GM23338 (cell line): Measurements from ENCODE around the gene PRKAR1B. TPM values are rescaled to one million over a fixed set of nuclear protein-coding genes. Genes with fewer than 3 reads are reported as not detected.

ENCODE experiments used
- ATAC-seq: fragments of 200-7000 bp; cut with Tn5 transposase; 3 replicates; pipeline ENCODE4 v1.9.1; 2020
- DNase-seq: peaks from one replicate; pipeline ENCODE4 v3.0.0-alpha.2; 2015; ENCODE audit warnings: low spot score
- H2AFZ ChIP-seq: fragments of 200-600 bp; sonication (generic); 2 replicates; pipeline ENCODE4 v1.8.0; 2016; ENCODE audit warnings: antibody characterized with exemption, mild to moderate bottlenecking, moderate library complexity
- H3F3A ChIP-seq: fragments of 200-600 bp; sonication (generic); replicated peaks from 2 replicates; pipeline ENCODE4 v1.8.0; 2017; ENCODE audit warnings: antibody characterized with exemption, mixed run types, low read depth
- H3K27ac ChIP-seq: fragments of 200-600 bp; sonication (generic); 2 replicates; pipeline ENCODE4 v1.6.1; 2016; ENCODE audit warnings: low read depth
- H3K27me3 ChIP-seq: fragments of 200-600 bp; sonication (generic); 2 replicates; pipeline ENCODE4 v1.8.0; 2016; ENCODE audit warnings: mild to moderate bottlenecking, mixed run types, moderate library complexity; ENCODE audit not compliant: insufficient read depth
- H3K36me3 ChIP-seq: fragments of 200-600 bp; sonication (generic); 2 replicates; pipeline ENCODE4 v1.8.0; 2016; ENCODE audit warnings: mild to moderate bottlenecking; ENCODE audit not compliant: insufficient read depth
- H3K4me1 ChIP-seq: fragments of 200-600 bp; sonication (generic); 2 replicates; pipeline ENCODE4 v1.8.0; 2016; ENCODE audit warnings: mild to moderate bottlenecking, moderate library complexity; ENCODE audit not compliant: insufficient read depth
- H3K4me2 ChIP-seq: fragments of 200-600 bp; sonication (generic); 2 replicates; pipeline ENCODE4 v1.7.1; 2017; ENCODE audit warnings: mixed run types
- H3K4me3 ChIP-seq: fragments of 200-600 bp; sonication (generic); 2 replicates; pipeline ENCODE4 v1.6.1; 2016; ENCODE audit warnings: mixed run types
- H3K79me2 ChIP-seq: fragments of 200-600 bp; sonication (generic); replicated peaks from 2 replicates; pipeline ENCODE4 v1.8.0; 2017; ENCODE audit warnings: mild to moderate bottlenecking; ENCODE audit not compliant: insufficient read depth
- H3K9me2 ChIP-seq: fragments of 200-600 bp; sonication (generic); 2 replicates; pipeline ENCODE4 v1.8.0; 2017; ENCODE audit not compliant: insufficient read depth
- H4K20me1 ChIP-seq: fragments of 200-600 bp; sonication (generic); replicated peaks from 2 replicates; pipeline ENCODE4 v1.8.0; 2017; ENCODE audit warnings: mild to moderate bottlenecking; ENCODE audit not compliant: insufficient read depth
- H3K27ac Mint-ChIP-seq: 2 replicates; pipeline ENCODE4 v1.8.0; 2020; ENCODE audit warnings: inconsistent platforms, mild to moderate bottlenecking, moderate library complexity, mixed read lengths
- H3K27me3 Mint-ChIP-seq: 3 replicates; pipeline ENCODE4 v1.8.0; 2022; ENCODE audit warnings: low read depth, mild to moderate bottlenecking, moderate library complexity, mixed read lengths, inconsistent platforms; ENCODE audit not compliant: insufficient read depth, poor library complexity
- H3K36me3 Mint-ChIP-seq: 3 replicates; pipeline ENCODE4 v1.8.0; 2021; ENCODE audit warnings: low read depth, mild to moderate bottlenecking, inconsistent platforms, moderate library complexity, mixed read lengths
- H3K4me1 Mint-ChIP-seq: 3 replicates; pipeline ENCODE4 v1.8.0; 2020; ENCODE audit warnings: mild to moderate bottlenecking, inconsistent platforms, mixed read lengths
- H3K4me3 Mint-ChIP-seq: 3 replicates; pipeline ENCODE4 v1.8.0; 2021; ENCODE audit warnings: moderate library complexity, mild to moderate bottlenecking, inconsistent platforms, mixed read lengths
- H3K9me3 Mint-ChIP-seq: 3 replicates; pipeline ENCODE4 v1.8.0; 2020; ENCODE audit warnings: moderate library complexity, mild to moderate bottlenecking, inconsistent platforms, mixed read lengths
- CTCF ChIP-seq, 2 experiments: fragments of 200-600 bp in 1 of 2; sonication (generic) in 1 of 2; conservative IDR thresholded peaks; 2 replicates each; pipeline versions ENCODE4 v1.5.1 to v1.6.1; 2016 to 2017; ENCODE audit warnings: antibody characterized with exemption in 2 of 2, low read depth in 2 of 2, mild to moderate bottlenecking in 2 of 2, moderate library complexity in 1 of 2
- ETS1 ChIP-seq: IDR thresholded peaks from 2 replicates; pipeline ENCODE4 v1.6.1; 2016; ENCODE audit warnings: antibody characterized with exemption
- EZH2 ChIP-seq: fragments of 200-600 bp; sonication (generic); IDR thresholded peaks from one replicate; pipeline ENCODE4 v1.8.0; 2017; ENCODE audit warnings: antibody characterized with exemption, mild to moderate bottlenecking, low read depth; ENCODE audit not compliant: unreplicated experiment
- EZH2phosphoT487 ChIP-seq: fragments of 200-600 bp; sonication (generic); IDR thresholded peaks from one replicate; pipeline ENCODE4 v1.8.1; 2018; ENCODE audit warnings: antibody characterized with exemption; ENCODE audit not compliant: unreplicated experiment
- NANOG ChIP-seq: IDR thresholded peaks from 2 replicates; pipeline ENCODE4 v1.6.1; 2016; ENCODE audit warnings: antibody characterized with exemption, borderline replicate concordance
- POLR2AphosphoS5 ChIP-seq: IDR thresholded peaks from 2 replicates; pipeline ENCODE4 v1.6.1; 2016; ENCODE audit warnings: antibody characterized with exemption, low read depth
- REST ChIP-seq: IDR thresholded peaks from one replicate; pipeline ENCODE4 v1.6.1; 2018; ENCODE audit warnings: antibody characterized with exemption; ENCODE audit not compliant: unreplicated experiment
- STAT1 ChIP-seq: IDR thresholded peaks from one replicate; pipeline ENCODE4 v1.6.1; 2016; ENCODE audit warnings: antibody characterized with exemption; ENCODE audit not compliant: unreplicated experiment
- ZNF462 ChIP-seq: fragments of 250-450 bp; sonication (Bioruptor Pico); IDR thresholded peaks from 2 replicates; pipeline ENCODE4 v1.5.0; 2020; ENCODE audit warnings: mild to moderate bottlenecking, moderate library complexity
- polyA plus RNA-seq: library from polyadenylated mRNA; unstranded; fragments of >200 nt; fragmentation: Nextera tagmentation; extraction: Ambion mirVana; gene quantifications from 2 replicates; pipeline ENCODE4 v1.2.1, GENCODE V29; 2016
- total RNA-seq: library from RNA; depleted of rRNA; stranded (reverse); fragments of >200 nt; shearing (Covaris generic); gene quantifications from 2 replicates; pipeline ENCODE4 v1.2.3, GENCODE V29; 2014

PRKAR1B gene
- total and polyA plus RNA-seq, 2 experiments from 2014 or later: 35.7 to 36.7 TPM

- no peak overlapping the region for H3K27ac ChIP-seq
- no peaks in the 10 kb centered on the region for H3K36me3 ChIP-seq
- ATAC-seq: no peak
- Mint-ChIP-seq H3K27ac (no peak overlapping the region), H3K27me3 (peaks cover 5% of the 10 kb centered on the region), H3K4me1 (no peaks in the 10 kb centered on the region), H3K4me3 (no peak overlapping the region), H3K36me3 (peaks cover 44% of the 10 kb centered on the region), H3K9me3 (no peaks in the 10 kb centered on the region; the same call in 1 of the 3 replicates)
- DNase-seq: no peak
- H4K20me1 ChIP-seq: peaks cover 6% of the 10 kb centered on the region
- H3K79me2 ChIP-seq: peaks cover 29% of the 10 kb centered on the region
- peaks cover 10% of the 10 kb centered on the region for H3F3A ChIP-seq
- TF ChIP-seq REST (no peak), NANOG (no peak), CTCF (conservative IDR thresholded peaks at IDR 0.05; ENCODE audit: low read depth in 2 of 2) (no peak), POLR2AphosphoS5 (no peak), ETS1 (no peak), EZH2phosphoT487 (no peak), ZNF462 (CRISPR knock-in tag) (no peak), STAT1 (no peak), EZH2 (no peak)
- no peaks in the 10 kb centered on the region for H3K4me1 ChIP-seq
- no peak overlapping the region for H3K4me2 ChIP-seq
- H2AFZ ChIP-seq: no peak overlapping the region
- H3K4me3 ChIP-seq: no peak overlapping the region
- no peaks in the 10 kb centered on the region for H3K27me3 ChIP-seq
- no peaks in the 10 kb centered on the region for H3K9me2 ChIP-seq
These were observed 15.7 kb upstream of the PRKAR1B start for GRCh38 chr7:742791-743190.
